Upper lobe of left lung (tissue), 4 donors: Measurements from ENCODE around the gene COL27A1.

Experiments
- CTCF ChIP-seq, 6 experiments: fragments of 450-650 bp in 4 of 6; fragments of 200-600 bp in 2 of 6; sonication (generic) in 2 of 6; IDR thresholded peaks; one replicate each; pipeline ENCODE4 v1.5.1; 2016 to 2019; ENCODE audit warnings: antibody characterized with exemption in 6 of 6
- EP300 ChIP-seq, 4 donors: sonication (generic); formaldehyde crosslinking; IDR thresholded peaks; one replicate each; pipeline ENCODE4 v1.5.1; 2017; ENCODE audit warnings: antibody characterized with exemption in 4 of 4, control low read depth in 2 of 4
- POLR2A ChIP-seq, 4 donors: fragments of 450-650 bp; IDR thresholded peaks; one replicate each; pipeline ENCODE4 v1.5.1; 2016 to 2017; ENCODE audit warnings: antibody characterized with exemption in 4 of 4, mild to moderate bottlenecking in 2 of 4

DNA sequence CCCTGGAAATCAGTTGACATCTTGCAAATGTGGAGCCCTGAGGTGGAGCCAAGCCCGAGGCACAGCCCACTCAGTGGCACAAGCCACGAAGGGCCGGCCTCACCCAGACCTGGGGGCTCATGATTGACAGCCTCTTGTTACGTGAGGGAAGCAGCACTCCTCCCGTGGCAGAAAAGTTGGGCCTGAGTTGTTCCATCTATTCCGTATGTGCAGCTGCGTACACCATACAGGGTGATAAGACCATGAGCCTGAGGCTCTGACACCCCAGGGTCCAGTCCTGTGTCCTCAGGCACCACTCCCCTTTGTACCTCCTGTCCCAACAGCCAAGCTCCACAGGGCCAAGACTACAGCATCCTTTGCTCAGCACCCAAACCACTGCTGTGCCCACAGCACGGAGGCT, 172.4 kb downstream of the COL27A1 start:
- TF ChIP-seq CTCF (IDR thresholded peaks at IDR 0.05) (no peak), POLR2A (IDR thresholded peaks at IDR 0.05) (no peak), EP300 (IDR thresholded peaks at IDR 0.05) (no peak)
